GM12891 (cell line): ENCODE results near the gene RIPOR3.

Experiments used
- POLR2A ChIP-seq: IDR thresholded peaks from 2 replicates; pipeline ENCODE4 v1.6.1; 2011; ENCODE audit warnings: low read depth, low read length, control low read depth
- POLR2AphosphoS5 ChIP-seq: IDR thresholded peaks from 2 replicates; pipeline ENCODE4 v1.6.1; 2011; ENCODE audit warnings: low read depth, low read length, control low read depth
- TAF1 ChIP-seq: IDR thresholded peaks from 2 replicates; pipeline ENCODE4 v1.6.1; 2011; ENCODE audit warnings: low read depth, low read length, control low read depth

- TF ChIP-seq TAF1 = no peak
- TF ChIP-seq POLR2AphosphoS5 = no peak
- TF ChIP-seq POLR2A = no peak
Measured at GRCh38 chr20:50666709-50667298, 24.5 kb downstream of the RIPOR3 start.
